NCI-H2029 treated with DMSO at 0.1 percent for 48 hours (cell line): ENCODE data around the gene ZNRD2.
"Not testable (repeated sequence)": the region's sequence is repeated elsewhere in the genome, so short reads cannot be mapped to it uniquely, and the experiment has no call there.

ENCODE experiments used
- DNase-seq: peaks from one replicate; lab custom pipeline; 2025; lab: John Stamatoyannopoulos, UW

ZNRD2 gene

GRCh38 chr11:65569973-65570918, at the start of gene ZNRD2:
ZNRD2 (plus strand) TSS chr11:65570477; CDS start chr11:65570492, 15 bp downstream.
- DNase-seq, result peak; percentile 89

- DNase-seq, result not testable (repeated sequence)
These were observed 48.3 kb upstream of the ZNRD2 start for GRCh38 chr11:65521777-65522521.

- DNase-seq, result not testable (repeated sequence)
These were observed 47.3 kb upstream of the ZNRD2 start for GRCh38 chr11:65522718-65523630.

GRCh38 chr11:65523631-65523968, 46.7 kb upstream of the ZNRD2 start:
- not testable (repeated sequence) for DNase-seq

- no peak for DNase-seq
These were observed 46.1 kb upstream of the ZNRD2 start for GRCh38 chr11:65524014-65524740.

GRCh38 chr11:65524741-65525545, 45.3 kb upstream of the ZNRD2 start, which contains the start of gene SCYL1:
SCYL1 (plus strand) TSS chr11:65525083; CDS start chr11:65525154, 71 bp downstream.
- DNase-seq, result no peak

GRCh38 chr11:65525546-65526480, 44.5 kb upstream of the ZNRD2 start:
- DNase-seq, result no peak

- no peak for DNase-seq
These were observed 43.5 kb upstream of the ZNRD2 start for GRCh38 chr11:65526744-65527143.

- no peak for DNase-seq
These were observed 41.4 kb upstream of the ZNRD2 start for GRCh38 chr11:65528819-65529350.

- DNase-seq, result no peak
These were observed 40.7 kb upstream of the ZNRD2 start for GRCh38 chr11:65529475-65530156.

GRCh38 chr11:65530157-65530496, 40.1 kb upstream of the ZNRD2 start:
- no peak for DNase-seq

GRCh38 chr11:65532388-65533064, 37.8 kb upstream of the ZNRD2 start:
- no peak for DNase-seq

- no peak for DNase-seq
These were observed 35.2 kb upstream of the ZNRD2 start for GRCh38 chr11:65535102-65535501.

- no peak for DNase-seq
These were observed 33.6 kb upstream of the ZNRD2 start for GRCh38 chr11:65536412-65537295.

- DNase-seq, result no peak
These were observed 33.0 kb upstream of the ZNRD2 start for GRCh38 chr11:65537296-65537597.

GRCh38 chr11:65537620-65538231, 32.6 kb upstream of the ZNRD2 start:
- DNase-seq, result no peak
